Mucosa of rectum (tissue), 2 donors: ENCODE measurements around the gene PIK3CA.
"Not testable (repeated sequence)": the region's sequence is repeated elsewhere in the genome, so short reads cannot be mapped to it uniquely, and the experiment has no call there.

Source experiments
- H3K27ac ChIP-seq, 2 donors: one replicate each; pipeline ENCODE4 v1.7.0; 2013; ENCODE audit warnings: inconsistent platforms in 2 of 2, low read depth in 2 of 2, low read length in 2 of 2
- H3K27me3 ChIP-seq, 2 donors: one replicate each; pipeline ENCODE4 v1.7.0; 2013; ENCODE audit warnings: low read length in 2 of 2; ENCODE audit not compliant: control insufficient read depth in 2 of 2, insufficient read depth in 2 of 2
- H3K36me3 ChIP-seq, 2 donors: one replicate each; pipeline ENCODE4 v1.7.0; 2013; ENCODE audit warnings: low read length in 2 of 2; ENCODE audit not compliant: control insufficient read depth in 2 of 2, insufficient read depth in 2 of 2
- H3K4me1 ChIP-seq, 2 donors: one replicate each; pipeline ENCODE4 v1.7.0; 2013; ENCODE audit warnings: low read length in 2 of 2, mild to moderate bottlenecking in 1 of 2; ENCODE audit not compliant: control insufficient read depth in 2 of 2, insufficient read depth in 2 of 2
- H3K4me3 ChIP-seq, 2 donors: one replicate each; pipeline ENCODE4 v1.7.0; 2013; ENCODE audit warnings: low read length in 2 of 2
- H3K9ac ChIP-seq, 2 donors: one replicate each; pipeline ENCODE4 v1.7.0; 2013; ENCODE audit warnings: low read length in 2 of 2, low read depth in 1 of 2, mild to moderate bottlenecking in 1 of 2
- H3K9me3 ChIP-seq, 2 donors: one replicate each; pipeline ENCODE4 v1.7.0; 2013; ENCODE audit warnings: low read length in 2 of 2; ENCODE audit not compliant: control insufficient read depth in 2 of 2
- donor health status: healthy.
- donor health status: Normal muscosa, but diverticular disease.

PIK3CA gene

GRCh38 chr3:179257742-179258141, 109.6 kb downstream of the PIK3CA start:
- H3K9me3 ChIP-seq, H3K36me3 ChIP-seq, H3K27ac ChIP-seq, H3K9ac ChIP-seq, H3K27me3 ChIP-seq, H3K4me1 ChIP-seq, H3K4me3 ChIP-seq: not testable (repeated sequence)

- Histone ChIP-seq H3K27ac (no peak overlapping the region), H3K9me3 (no peaks in the 10 kb centered on the region), H3K9ac (no peak overlapping the region), H3K4me1 (peaks cover 0 to 2% of the 10 kb centered on the region in 2 donors), H3K36me3 (no peaks in the 10 kb centered on the region), H3K27me3 (no peaks in the 10 kb centered on the region), H3K4me3 (no peak overlapping the region)
Observed at GRCh38 chr3:179258820-179259219, 110.7 kb downstream of the PIK3CA start.

- H3K4me3 ChIP-seq, H3K27ac ChIP-seq: not testable (repeated sequence)
Observed at GRCh38 chr3:179259959-179260756, 112.0 kb downstream of the PIK3CA start.

DNA sequence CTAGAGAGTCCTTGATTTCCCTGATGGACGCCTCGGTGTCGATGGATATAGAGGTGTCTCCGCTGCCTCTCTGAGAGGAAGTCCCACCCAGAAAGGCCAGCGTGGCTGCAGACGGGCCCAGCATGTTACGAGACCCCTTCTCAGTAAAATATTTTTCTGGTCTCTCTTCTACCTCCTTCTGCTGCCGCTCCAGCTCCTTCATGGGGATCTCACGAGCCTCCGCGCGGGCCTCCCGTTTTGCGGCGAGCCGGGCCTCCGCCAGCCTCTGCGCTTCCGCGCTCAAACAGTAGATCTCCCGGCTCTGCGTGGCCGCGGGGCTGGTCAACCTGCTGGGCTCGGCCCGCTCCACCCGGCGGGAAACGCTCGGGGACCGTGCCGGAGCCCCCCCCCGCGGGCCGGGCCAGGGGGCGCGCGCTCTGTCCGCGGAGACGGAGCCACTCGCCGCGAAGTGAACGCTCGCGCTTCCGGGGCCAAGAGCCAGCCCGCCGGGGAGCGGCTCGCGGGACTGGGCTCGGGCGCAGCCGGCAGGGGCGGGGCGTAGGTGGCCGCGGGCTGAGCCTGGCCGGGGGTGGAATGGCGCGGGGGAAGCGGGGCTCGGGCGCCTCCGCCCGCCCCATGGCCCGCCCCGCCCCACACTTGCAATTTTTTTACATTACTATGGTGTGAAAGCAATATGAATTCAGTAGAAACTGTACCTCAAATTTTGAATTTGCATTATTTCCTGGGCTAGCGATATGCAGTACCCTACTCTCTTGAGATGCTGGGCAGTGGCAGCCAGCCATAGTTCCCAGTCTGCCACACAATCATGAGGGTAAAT, 113.0 kb downstream of the PIK3CA start:
- peaks cover 0 to 2% of the 10 kb centered on the region in 2 donors for H3K4me1 ChIP-seq
- no peaks in the 10 kb centered on the region for H3K36me3 ChIP-seq
- no peaks in the 10 kb centered on the region for H3K27me3 ChIP-seq
- H3K9ac ChIP-seq: peak overlapping the region; percentile 15 to 68
- no peaks in the 10 kb centered on the region for H3K9me3 ChIP-seq
- peak overlapping the region; percentile 11 to 23 for H3K27ac ChIP-seq
- H3K4me3 ChIP-seq: peak overlapping the region; percentile 70 to 72

More at GRCh38 chr3:179259959-179260756, 112.0 kb downstream of the PIK3CA start:
- not testable (repeated sequence) for H3K27me3 ChIP-seq, H3K4me1 ChIP-seq, H3K36me3 ChIP-seq, H3K9me3 ChIP-seq, H3K9ac ChIP-seq

GRCh38 chr3:179263134-179263533, 115.0 kb downstream of the PIK3CA start:
- Histone ChIP-seq H3K27me3 (no peaks in the 10 kb centered on the region), H3K4me1 (peaks cover 0 to 2% of the 10 kb centered on the region in 2 donors)

DNA sequence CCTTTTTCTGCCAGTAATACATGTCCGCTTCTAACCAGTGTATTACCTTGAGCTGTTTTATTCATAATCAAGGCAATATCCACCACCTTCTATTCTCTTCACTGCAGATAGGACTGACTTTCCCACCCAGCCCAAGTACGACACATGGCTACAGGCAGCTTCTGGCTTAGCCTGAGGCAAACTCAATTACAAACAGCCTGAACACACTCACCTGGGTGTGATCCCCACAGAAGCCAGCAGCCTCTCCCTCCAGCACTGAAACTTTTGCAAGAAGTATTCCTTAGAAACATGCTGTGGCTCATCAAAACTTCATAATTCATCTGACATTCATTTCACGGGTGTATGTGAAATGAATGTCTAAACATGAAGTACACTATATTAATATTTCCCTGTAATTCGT, 116.3 kb downstream of the PIK3CA start:
- no peak overlapping the region for H3K27ac ChIP-seq
- no peak overlapping the region for H3K4me3 ChIP-seq
- no peaks in the 10 kb centered on the region for H3K9me3 ChIP-seq
- no peaks in the 10 kb centered on the region for H3K27me3 ChIP-seq
- H3K9ac ChIP-seq: no peak overlapping the region
- no peaks in the 10 kb centered on the region for H3K36me3 ChIP-seq
- H3K4me1 ChIP-seq: peaks cover 0 to 2% of the 10 kb centered on the region in 2 donors

More at GRCh38 chr3:179263134-179263533, 115.0 kb downstream of the PIK3CA start:
- no peak overlapping the region for H3K27ac ChIP-seq
- H3K4me3 ChIP-seq: no peak overlapping the region
- H3K9ac ChIP-seq: no peak overlapping the region
- no peaks in the 10 kb centered on the region for H3K9me3 ChIP-seq
- no peaks in the 10 kb centered on the region for H3K36me3 ChIP-seq

DNA sequence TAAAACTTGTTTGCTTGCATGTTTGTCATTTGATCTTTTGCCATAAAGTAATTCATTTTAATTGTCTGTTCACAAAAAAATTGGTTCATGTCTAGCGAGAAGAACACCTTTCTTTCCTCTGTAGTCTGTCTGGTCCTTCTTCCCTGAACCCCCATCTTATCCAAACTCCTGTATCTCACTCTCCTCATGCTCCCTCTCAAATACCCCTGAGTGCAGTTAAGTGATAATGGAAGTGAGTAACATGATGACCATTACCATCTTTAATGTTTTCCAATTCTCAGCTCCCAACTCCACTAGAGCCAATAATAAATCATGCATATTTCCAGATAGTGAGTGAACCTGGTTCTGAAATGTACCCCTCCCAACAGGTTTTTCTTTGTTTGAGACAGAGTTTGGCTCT, 116.9 kb downstream of the PIK3CA start:
- Histone ChIP-seq H3K27me3 (no peaks in the 10 kb centered on the region), H3K27ac (no peak overlapping the region), H3K9ac (no peak overlapping the region), H3K4me1 (peaks cover 0 to 2% of the 10 kb centered on the region in 2 donors), H3K9me3 (no peaks in the 10 kb centered on the region), H3K36me3 (no peaks in the 10 kb centered on the region), H3K4me3 (no peak overlapping the region)

- peaks cover 0 to under 1% of the 10 kb centered on the region in 2 donors for H3K4me1 ChIP-seq
- H3K9me3 ChIP-seq: no peaks in the 10 kb centered on the region
- no peak overlapping the region for H3K9ac ChIP-seq
- no peak overlapping the region for H3K27ac ChIP-seq
- H3K4me3 ChIP-seq: no peak overlapping the region
- no peaks in the 10 kb centered on the region for H3K36me3 ChIP-seq
- H3K27me3 ChIP-seq: no peaks in the 10 kb centered on the region
Observed at GRCh38 chr3:179265875-179266274, 117.7 kb downstream of the PIK3CA start.

GRCh38 chr3:179266701-179267211, 118.6 kb downstream of the PIK3CA start:
- H3K9me3 ChIP-seq: no peaks in the 10 kb centered on the region
- H3K4me3 ChIP-seq: no peak overlapping the region
- no peak overlapping the region for H3K9ac ChIP-seq
- no peaks in the 10 kb centered on the region for H3K4me1 ChIP-seq
- no peaks in the 10 kb centered on the region for H3K36me3 ChIP-seq
- no peaks in the 10 kb centered on the region for H3K27me3 ChIP-seq
- H3K27ac ChIP-seq: no peak overlapping the region
